ENCODE results near the gene FAM20B.

GRCh38 chr1:179031855-179032513 is 6.3 kb downstream of the FAM20B start:
- no peak for TF ChIP-seq CTCF (IDR thresholded peaks at IDR 0.05)
- no peak for TF ChIP-seq EZH2 (IDR thresholded peaks at IDR 0.05; ENCODE audit: borderline replicate concordance, insufficient read depth, low read depth, low read length, poor library complexity, severe bottlenecking)

All from B cell (primary cell).